Measurements from ENCODE around the gene MYZAP.

The MYZAP gene

GRCh38 chr15:57591822-57592367 lies at the start of gene MYZAP:
MYZAP (plus strand) TSS chr15:57591904; CDS start chr15:57592035, 131 bp downstream.
- DNase-seq (ENCODE audit: low read depth), result no peak

DNA sequence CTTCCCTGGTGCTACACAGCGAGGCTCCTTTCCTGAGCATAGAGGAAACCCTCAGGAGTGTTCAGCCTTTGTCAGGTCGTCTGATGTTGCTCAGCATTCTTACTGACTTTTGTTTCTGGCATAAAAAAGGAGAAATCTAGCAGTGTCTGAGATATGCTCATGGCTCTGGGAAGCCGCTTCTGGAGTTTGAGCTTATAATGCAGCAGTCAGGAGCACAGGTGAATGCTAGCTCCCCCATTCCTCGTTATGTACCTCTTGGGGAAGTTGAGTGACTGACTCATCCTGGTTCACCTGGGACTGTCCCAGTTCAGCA lies 49.2 kb upstream of the MYZAP start:
- no peak for DNase-seq (ENCODE audit: low read depth)

DNA sequence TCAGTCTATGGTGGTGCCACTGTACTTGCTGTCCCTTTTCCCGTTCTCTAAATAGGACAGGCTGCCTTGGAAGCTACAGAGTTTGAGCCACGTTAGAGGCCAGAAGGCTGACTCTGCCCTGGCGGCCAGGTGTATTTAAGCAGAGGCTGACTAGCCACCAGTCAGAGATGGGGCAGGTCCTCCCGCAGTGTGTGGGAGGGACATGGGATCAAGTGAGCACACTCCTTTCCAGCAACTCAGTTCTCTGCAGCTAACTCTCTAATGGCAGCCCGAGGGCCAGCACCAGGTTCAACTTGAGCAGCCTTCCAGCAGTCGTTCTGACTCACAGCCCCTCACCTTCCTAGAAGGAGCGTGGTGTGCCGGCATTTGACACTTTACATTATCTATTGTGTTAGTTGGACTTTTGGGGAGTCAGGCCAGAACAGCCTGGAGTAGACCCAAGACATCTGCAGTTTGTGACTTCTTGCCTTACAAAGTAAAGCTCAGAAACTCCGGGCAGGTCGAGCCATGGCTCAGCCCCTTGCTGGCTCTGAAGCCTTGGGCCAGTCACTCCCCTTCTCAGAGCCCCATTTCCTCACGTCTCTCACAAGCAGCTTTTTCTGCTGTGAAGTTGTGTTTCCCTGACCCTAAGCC lies 46.7 kb upstream of the MYZAP start:
- no peak for DNase-seq (ENCODE audit: low read depth)

GRCh38 chr15:57545995-57546394 lies 45.7 kb upstream of the MYZAP start:
- DNase-seq (ENCODE audit: low read depth), result no peak

GRCh38 chr15:57547243-57547755 lies 44.4 kb upstream of the MYZAP start:
- DNase-seq (ENCODE audit: low read depth), result no peak

DNA sequence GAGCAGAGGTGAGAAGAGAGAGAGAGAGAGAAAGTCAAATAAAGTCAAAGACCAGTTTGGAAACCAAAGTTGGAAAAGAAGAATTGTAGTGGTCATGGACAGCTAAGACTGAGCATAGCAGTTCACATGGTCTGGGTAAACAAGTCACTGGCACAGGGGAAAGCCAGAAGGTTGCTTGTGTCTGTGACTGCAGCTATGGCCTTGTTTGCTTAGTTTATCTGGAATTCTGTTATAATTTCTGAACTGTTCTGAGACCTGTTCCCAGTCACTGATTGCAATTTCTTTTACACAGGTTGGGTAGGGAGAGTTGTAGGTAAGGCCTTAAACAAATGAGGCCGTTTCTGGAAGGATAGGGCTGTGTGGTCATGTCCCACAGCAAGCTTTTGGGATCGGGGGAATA lies 43.4 kb upstream of the MYZAP start:
- no peak for DNase-seq (ENCODE audit: low read depth)

GRCh38 chr15:57548835-57549234 lies 42.9 kb upstream of the MYZAP start:
- no peak for DNase-seq (ENCODE audit: low read depth)

DNA sequence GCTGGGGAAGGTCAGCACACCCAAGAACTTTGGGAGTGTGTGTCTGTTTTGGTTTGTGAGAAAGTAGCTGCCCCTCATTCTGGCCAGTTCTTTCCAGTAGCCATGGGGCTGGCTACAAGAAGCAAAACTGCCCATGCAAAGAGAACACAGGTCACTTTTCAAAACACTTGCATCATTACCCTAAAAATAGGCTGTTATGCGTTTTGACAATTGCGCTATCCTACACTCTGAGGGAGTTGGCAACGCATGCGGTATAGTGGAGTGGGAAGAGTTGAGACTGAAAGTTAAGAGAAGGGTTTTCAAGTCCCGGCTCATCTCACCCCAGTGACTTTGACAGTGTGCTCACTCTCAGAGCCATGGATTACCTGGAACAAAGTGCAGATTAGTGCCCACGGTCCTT lies 41.8 kb upstream of the MYZAP start:
- DNase-seq (ENCODE audit: low read depth), result no peak

DNA sequence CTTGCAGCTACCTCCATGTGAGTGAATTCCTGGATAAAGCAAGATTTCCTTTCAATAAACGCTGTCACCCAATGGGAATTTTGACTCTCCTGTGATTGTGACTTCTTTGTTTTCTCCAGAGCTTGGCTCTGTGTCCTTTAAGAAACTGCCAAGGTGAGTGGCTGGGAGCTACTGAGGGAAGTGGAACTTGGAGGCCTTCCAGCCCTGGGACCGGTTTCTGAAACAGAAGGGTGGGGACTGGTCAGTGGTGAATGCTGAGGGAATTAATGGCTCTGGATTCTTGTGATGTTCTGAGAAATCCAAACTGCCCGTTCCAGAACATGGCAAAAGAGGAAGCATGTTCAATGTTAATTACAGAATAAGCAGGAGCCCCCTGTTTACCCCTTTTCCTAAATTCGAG lies 41.1 kb upstream of the MYZAP start:
- DNase-seq (ENCODE audit: low read depth), result no peak

- peak; percentile 60 for DNase-seq (ENCODE audit: low read depth)
Measured at GRCh38 chr15:57551715-57552677, 39.7 kb upstream of the MYZAP start.

GRCh38 chr15:57552678-57553334 lies 38.9 kb upstream of the MYZAP start:
- no peak for DNase-seq (ENCODE audit: low read depth)

- DNase-seq (ENCODE audit: low read depth), result no peak
Measured at GRCh38 chr15:57553526-57553925, 38.2 kb upstream of the MYZAP start.

DNA sequence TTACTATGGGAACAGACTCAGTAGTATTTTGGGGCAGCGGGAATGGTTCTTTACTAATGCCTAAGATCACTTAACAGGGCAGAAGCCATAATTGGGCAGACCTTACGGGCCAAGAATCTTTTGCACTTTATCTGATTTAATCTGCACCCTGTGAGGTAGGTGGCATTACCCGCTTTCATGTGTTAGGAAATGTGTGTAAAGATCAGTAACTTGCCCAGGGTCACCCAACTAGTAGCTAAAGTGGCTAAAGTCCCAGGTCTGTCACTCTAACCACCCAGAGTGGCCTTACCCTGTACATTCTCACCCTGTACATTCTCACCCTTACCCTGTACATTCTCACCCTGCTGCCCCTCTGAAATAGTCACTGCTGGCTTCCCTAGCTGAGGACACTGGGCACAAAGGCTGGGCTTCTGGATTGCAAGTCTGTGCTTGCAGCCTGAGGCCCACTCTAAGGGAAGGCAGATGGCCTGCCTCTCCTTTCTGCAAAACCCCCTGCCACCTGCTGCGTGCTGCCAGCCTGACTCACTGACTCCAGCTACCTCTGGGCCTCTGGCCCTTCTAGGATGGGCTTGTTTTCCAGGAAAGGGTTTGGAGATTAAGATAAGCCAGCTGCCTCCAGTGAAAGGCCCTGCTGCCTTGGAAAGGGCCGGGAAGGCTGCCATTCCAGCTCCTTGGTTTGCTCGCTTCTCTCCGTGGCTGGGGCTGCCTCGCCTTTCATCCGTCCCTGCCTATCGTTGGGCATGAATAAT lies 37.5 kb upstream of the MYZAP start:
- DNase-seq (ENCODE audit: low read depth), result no peak

- DNase-seq (ENCODE audit: low read depth), result no peak
Measured at GRCh38 chr15:57554812-57555179, 36.9 kb upstream of the MYZAP start.

DNA sequence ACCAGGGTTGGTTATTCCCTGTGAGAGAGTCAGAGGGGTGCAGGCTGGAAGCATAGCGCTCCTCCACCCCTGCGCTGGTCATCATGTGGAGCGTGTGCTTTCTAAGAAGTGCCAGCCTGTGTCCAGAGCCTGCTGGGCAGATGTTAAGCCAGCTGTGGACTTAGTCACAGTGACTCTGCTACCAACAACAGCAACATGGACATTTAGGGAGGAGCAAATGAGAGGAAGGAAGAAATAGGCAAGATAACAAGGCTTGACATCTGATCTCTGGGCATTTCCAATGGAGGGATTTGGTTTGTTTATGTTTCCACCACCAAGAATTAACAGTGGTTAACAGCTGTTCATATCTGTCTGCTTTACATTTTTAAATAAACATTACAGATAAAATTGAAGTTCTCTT lies 36.4 kb upstream of the MYZAP start:
- no peak for DNase-seq (ENCODE audit: low read depth)

DNA sequence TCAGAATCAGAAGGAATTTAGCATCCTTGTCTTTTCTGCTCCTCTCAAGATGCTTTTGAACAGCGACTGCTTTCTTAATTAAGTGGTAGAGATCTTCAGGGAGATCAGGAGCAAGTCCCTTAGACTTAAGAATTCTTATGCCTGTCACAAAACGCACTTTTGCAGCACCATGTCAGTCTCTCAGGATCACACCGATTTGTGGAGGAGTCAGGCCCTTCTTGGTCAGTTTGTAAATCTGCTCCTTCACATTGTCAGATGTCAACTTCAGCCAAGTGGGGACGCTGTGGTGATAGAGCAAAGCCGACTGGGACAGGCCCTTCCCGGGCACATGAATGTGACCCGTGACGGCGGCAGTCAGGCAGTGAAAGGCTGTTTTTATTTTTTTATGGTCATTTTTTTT lies 35.7 kb upstream of the MYZAP start:
- no peak for DNase-seq (ENCODE audit: low read depth)

GRCh38 chr15:57557267-57557666 lies 34.4 kb upstream of the MYZAP start:
- DNase-seq (ENCODE audit: low read depth), result no peak

DNA sequence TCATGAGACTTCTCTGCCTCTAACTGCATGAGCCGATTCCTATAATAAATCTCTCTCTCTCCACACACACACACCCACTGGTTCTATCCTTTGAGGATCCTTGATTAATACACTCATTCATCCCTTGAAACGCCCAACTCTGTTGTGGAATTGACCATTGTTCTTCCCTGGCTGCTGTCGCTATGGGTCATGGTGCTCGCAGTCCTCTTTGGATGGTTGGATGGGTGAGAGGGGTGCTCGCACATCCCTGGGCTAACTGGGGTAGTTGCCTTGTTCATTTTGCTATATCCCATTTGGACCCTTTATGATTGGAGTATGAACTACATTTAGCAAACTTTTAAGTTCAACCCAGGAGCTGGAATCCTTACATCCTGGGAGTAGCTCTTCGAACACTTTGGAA lies 33.9 kb upstream of the MYZAP start:
- no peak for DNase-seq (ENCODE audit: low read depth)

DNA sequence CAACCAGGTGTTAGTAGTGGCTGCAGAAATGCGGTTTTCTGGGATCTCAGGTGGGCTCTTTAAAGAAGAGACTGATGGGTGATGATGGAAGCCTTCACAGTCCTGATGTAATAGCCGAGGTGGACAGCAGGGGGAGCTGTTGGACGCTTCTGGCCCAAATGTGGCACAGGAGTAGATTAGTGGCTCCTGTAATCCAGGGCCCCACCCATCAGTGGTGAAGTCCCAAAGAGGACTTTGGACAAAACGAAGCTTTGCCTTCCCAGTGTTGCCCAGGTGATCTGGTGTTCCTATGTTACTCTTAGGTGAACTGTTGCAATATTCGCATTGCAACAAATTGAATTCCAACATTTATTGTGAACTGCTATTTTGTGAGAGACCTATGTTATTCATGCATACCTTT lies 31.8 kb upstream of the MYZAP start:
- DNase-seq (ENCODE audit: low read depth), result no peak

- no peak for DNase-seq (ENCODE audit: low read depth)
Measured at GRCh38 chr15:57561041-57561711, 30.5 kb upstream of the MYZAP start.

GRCh38 chr15:57562196-57562769 lies 29.4 kb upstream of the MYZAP start:
- no peak for DNase-seq (ENCODE audit: low read depth)
